Measurements from ENCODE around the gene SLC35A4. TPM values are rescaled to one million over a fixed set of nuclear protein-coding genes. Genes with fewer than 3 reads are reported as not detected.
A peak's percentile ranks its signal among the peaks of the same experiment; 100 is the strongest.

SLC35A4 gene
- total and polyA plus RNA-seq, 2 of the 13 experiments (the other 11 are each of a cell fraction or from before 2014, with no cell fraction given), result 0.71 to 4.0 TPM

DNA sequence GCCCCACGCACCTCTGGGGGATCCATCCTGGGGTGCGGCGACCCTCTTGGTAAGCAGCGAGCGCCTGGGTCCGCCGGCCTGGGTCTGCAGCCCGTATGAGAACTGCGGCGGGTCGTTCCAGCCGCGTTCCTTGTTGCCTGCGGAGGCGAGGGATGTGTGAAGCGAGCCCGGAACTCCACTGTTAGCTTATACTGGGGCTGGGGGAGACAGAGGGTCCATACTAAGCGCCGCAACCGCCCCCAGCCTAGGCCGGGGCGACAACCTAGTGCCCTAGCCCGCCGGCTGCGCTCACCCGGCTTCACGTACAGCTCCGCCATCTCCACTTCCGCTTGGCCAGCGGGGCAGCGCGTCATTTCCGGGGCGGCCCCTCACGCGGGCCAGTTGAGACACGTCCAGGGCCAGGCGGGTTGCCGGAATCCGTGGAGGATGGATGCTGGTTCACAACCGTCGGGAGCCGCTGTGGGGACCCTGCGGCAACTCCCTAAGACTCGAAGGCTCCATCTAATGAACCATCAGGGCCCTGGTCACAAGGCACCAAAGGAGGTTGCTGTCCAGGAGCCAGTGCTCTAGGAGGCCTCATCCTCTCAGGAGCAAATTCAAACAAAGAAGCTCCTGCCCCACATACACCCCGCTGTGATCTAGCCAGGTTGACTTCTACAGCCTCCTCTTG is 7.4 kb upstream of the SLC35A4 start, which contains the start of gene SRA1 (continued):
- peak; percentile 92 for TF ChIP-seq PHF8 (CRISPR knock-in tag; IDR thresholded peaks at IDR 0.05)
- no peak for TF ChIP-seq RERE (CRISPR knock-in tag; IDR thresholded peaks at IDR 0.05; ENCODE audit: low read depth)
- TF ChIP-seq ZNF598 (CRISPR knock-in tag; IDR thresholded peaks at IDR 0.05; ENCODE audit: borderline replicate concordance), result peak; percentile 36; the same call in 1 of the 2 replicates
- no peak for TF ChIP-seq ZNF207 (IDR thresholded peaks at IDR 0.05; ENCODE audit: borderline replicate concordance)
- peak; percentile 67; the same call in 1 of the 2 replicates for TF ChIP-seq TFE3 (CRISPR knock-in tag; IDR thresholded peaks at IDR 0.05)
- TF ChIP-seq, protein P1, sequence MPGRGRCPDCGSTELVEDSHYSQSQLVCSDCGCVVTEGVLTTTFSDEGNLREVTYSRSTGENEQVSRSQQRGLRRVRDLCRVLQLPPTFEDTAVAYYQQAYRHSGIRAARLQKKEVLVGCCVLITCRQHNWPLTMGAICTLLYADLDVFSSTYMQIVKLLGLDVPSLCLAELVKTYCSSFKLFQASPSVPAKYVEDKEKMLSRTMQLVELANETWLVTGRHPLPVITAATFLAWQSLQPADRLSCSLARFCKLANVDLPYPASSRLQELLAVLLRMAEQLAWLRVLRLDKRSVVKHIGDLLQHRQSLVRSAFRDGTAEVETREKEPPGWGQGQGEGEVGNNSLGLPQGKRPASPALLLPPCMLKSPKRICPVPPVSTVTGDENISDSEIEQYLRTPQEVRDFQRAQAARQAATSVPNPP (CRISPR knock-in tag; IDR thresholded peaks at IDR 0.05), result no peak
- peak; percentile 15; the same call in 1 of the 2 replicates for TF ChIP-seq RFX5 (IDR thresholded peaks at IDR 0.05; ENCODE audit: low read depth, low read length)
- TF ChIP-seq ZNF317 (CRISPR knock-in tag; IDR thresholded peaks at IDR 0.05), result peak; percentile 79
- no peak for TF ChIP-seq PHB2 (IDR thresholded peaks at IDR 0.05; ENCODE audit: partially characterized antibody)
- no peak for TF ChIP-seq IKZF1 (IDR thresholded peaks at IDR 0.05)
- no peak for TF ChIP-seq E2F5 (CRISPR knock-in tag; conservative IDR thresholded peaks at IDR 0.05)
- TF ChIP-seq ZNF776 (CRISPR knock-in tag; IDR thresholded peaks at IDR 0.05), result peak; percentile 73; the same call in 1 of the 2 replicates
- peak; percentile 57 for TF ChIP-seq NCOA2 (CRISPR knock-in tag; IDR thresholded peaks at IDR 0.05)
- no peak for TF ChIP-seq HIC2 (CRISPR knock-in tag; IDR thresholded peaks at IDR 0.05; ENCODE audit: low read depth)
- TF ChIP-seq TBX3 (IDR thresholded peaks at IDR 0.05; ENCODE audit: borderline replicate concordance), result no peak
- 0 out of 2 replicates have a peak, but pooled peaks have one; percentile 33 for TF ChIP-seq FOXA3 (CRISPR knock-in tag; IDR thresholded peaks at IDR 0.05)
- TF ChIP-seq, protein P2, sequence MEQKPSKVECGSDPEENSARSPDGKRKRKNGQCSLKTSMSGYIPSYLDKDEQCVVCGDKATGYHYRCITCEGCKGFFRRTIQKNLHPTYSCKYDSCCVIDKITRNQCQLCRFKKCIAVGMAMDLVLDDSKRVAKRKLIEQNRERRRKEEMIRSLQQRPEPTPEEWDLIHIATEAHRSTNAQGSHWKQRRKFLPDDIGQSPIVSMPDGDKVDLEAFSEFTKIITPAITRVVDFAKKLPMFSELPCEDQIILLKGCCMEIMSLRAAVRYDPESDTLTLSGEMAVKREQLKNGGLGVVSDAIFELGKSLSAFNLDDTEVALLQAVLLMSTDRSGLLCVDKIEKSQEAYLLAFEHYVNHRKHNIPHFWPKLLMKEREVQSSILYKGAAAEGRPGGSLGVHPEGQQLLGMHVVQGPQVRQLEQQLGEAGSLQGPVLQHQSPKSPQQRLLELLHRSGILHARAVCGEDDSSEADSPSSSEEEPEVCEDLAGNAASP (CRISPR knock-in tag; IDR thresholded peaks at IDR 0.05; ENCODE audit: borderline replicate concordance), result peak; percentile 61; the same call in 1 of the 2 replicates

Measured in HepG2 (cell line).